Measurements from ENCODE around the gene ZNF397. TPM values are rescaled to one million over a fixed set of nuclear protein-coding genes. Genes with fewer than 3 reads are reported as not detected.

The ZNF397 gene
- total and polyA plus RNA-seq, 2 donors from 2014 or later: 15.5 to 28.6 TPM

DNA sequence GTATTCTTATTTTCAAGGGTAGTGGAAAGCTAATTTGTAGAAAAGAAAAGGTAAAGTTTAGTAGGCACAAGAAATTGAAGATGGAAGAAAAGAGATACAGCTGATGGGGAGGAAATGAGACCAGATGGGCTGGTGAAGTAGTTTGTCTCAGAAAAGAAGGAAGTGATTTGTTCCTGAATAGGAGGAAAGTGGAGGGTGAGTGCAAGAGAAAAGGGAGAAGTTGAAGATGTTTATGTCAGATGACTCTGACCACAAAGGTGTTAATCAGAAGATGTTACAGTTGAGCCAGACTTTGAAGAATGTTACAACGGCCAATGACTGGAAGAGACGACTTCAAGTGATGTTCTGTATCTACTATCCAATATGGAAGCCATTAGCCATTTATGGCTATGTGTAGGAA, 28.0 kb downstream of the ZNF397 start:
- H3K27ac ChIP-seq (ENCODE audit: low read depth in 2 of 2, low read length in 2 of 2): no peak overlapping the region
- TF ChIP-seq, protein P1, sequence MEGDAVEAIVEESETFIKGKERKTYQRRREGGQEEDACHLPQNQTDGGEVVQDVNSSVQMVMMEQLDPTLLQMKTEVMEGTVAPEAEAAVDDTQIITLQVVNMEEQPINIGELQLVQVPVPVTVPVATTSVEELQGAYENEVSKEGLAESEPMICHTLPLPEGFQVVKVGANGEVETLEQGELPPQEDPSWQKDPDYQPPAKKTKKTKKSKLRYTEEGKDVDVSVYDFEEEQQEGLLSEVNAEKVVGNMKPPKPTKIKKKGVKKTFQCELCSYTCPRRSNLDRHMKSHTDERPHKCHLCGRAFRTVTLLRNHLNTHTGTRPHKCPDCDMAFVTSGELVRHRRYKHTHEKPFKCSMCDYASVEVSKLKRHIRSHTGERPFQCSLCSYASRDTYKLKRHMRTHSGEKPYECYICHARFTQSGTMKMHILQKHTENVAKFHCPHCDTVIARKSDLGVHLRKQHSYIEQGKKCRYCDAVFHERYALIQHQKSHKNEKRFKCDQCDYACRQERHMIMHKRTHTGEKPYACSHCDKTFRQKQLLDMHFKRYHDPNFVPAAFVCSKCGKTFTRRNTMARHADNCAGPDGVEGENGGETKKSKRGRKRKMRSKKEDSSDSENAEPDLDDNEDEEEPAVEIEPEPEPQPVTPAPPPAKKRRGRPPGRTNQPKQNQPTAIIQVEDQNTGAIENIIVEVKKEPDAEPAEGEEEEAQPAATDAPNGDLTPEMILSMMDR (IDR thresholded peaks at IDR 0.05; ENCODE audit: borderline replicate concordance, extremely low read depth, insufficient read depth): no peak
- H3K36me3 ChIP-seq (ENCODE audit: control insufficient read depth in 2 of 3, insufficient read depth in 3 of 3, low read length in 3 of 3): no peaks in the 10 kb centered on the region
- no peak for DNase-seq
- FAIRE-seq: no peak
- no peaks in the 10 kb centered on the region for H3K27me3 ChIP-seq (ENCODE audit: control insufficient read depth, insufficient read depth, low read length)
- peaks cover 0 to 5% (median 0%) of the 10 kb centered on the region in 3 donors for H3K9me3 ChIP-seq (ENCODE audit: control insufficient read depth in 2 of 3, insufficient read depth in 1 of 3, low read length in 3 of 3)
- intact Hi-C loops (cut with DNase I): no loop called here
- H3K4me1 ChIP-seq (ENCODE audit: control insufficient read depth in 2 of 3, insufficient read depth in 2 of 3, low read depth in 1 of 3, low read length in 3 of 3): peaks cover 0 to 3% (median 0%) of the 10 kb centered on the region in 3 donors
- no peak overlapping the region for H3K9ac ChIP-seq (ENCODE audit: low read length in 3 of 3)
- no peak overlapping the region for H3K4me3 ChIP-seq (ENCODE audit: low read length in 3 of 3)

GRCh38 chr18:35271656-35272055, 30.8 kb downstream of the ZNF397 start:
- Histone ChIP-seq H3K4me1 (ENCODE audit: control insufficient read depth in 2 of 3, insufficient read depth in 2 of 3, low read depth in 1 of 3, low read length in 3 of 3) (peaks cover 0 to 3% (median 0%) of the 10 kb centered on the region in 3 donors), H3K9ac (ENCODE audit: low read length in 3 of 3) (no peak overlapping the region), H3K27me3 (ENCODE audit: control insufficient read depth, insufficient read depth, low read length) (no peaks in the 10 kb centered on the region), H3K27ac (ENCODE audit: low read depth in 2 of 2, low read length in 2 of 2) (no peak overlapping the region), H3K36me3 (ENCODE audit: control insufficient read depth in 2 of 3, insufficient read depth in 3 of 3, low read length in 3 of 3) (no peaks in the 10 kb centered on the region), H3K4me3 (ENCODE audit: low read length in 3 of 3) (no peak overlapping the region), H3K9me3 (ENCODE audit: control insufficient read depth in 2 of 3, insufficient read depth in 1 of 3, low read length in 3 of 3) (peaks cover 0 to 5% (median 0%) of the 10 kb centered on the region in 3 donors)
- TF ChIP-seq, protein P1 (IDR thresholded peaks at IDR 0.05; ENCODE audit: borderline replicate concordance, extremely low read depth, insufficient read depth): no peak
- no peak for FAIRE-seq
- no peak for DNase-seq
- intact Hi-C loops (cut with DNase I): no loop called here

GRCh38 chr18:35276267-35276666, 35.4 kb downstream of the ZNF397 start:
- intact Hi-C loops (cut with DNase I): no loop called here
- Histone ChIP-seq H3K27me3 (ENCODE audit: control insufficient read depth, insufficient read depth, low read length) (no peaks in the 10 kb centered on the region), H3K9me3 (ENCODE audit: control insufficient read depth in 2 of 3, insufficient read depth in 1 of 3, low read length in 3 of 3) (no peaks in the 10 kb centered on the region), H3K4me1 (ENCODE audit: control insufficient read depth in 2 of 3, insufficient read depth in 2 of 3, low read depth in 1 of 3, low read length in 3 of 3) (no peaks in the 10 kb centered on the region), H3K36me3 (ENCODE audit: control insufficient read depth in 2 of 3, insufficient read depth in 3 of 3, low read length in 3 of 3) (no peaks in the 10 kb centered on the region), H3K27ac (ENCODE audit: low read depth in 2 of 2, low read length in 2 of 2) (no peak overlapping the region), H3K4me3 (ENCODE audit: low read length in 3 of 3) (no peak overlapping the region), H3K9ac (ENCODE audit: low read length in 3 of 3) (no peak overlapping the region)
- no peak for FAIRE-seq
- TF ChIP-seq, protein P1 (IDR thresholded peaks at IDR 0.05; ENCODE audit: borderline replicate concordance, extremely low read depth, insufficient read depth): no peak
- DNase-seq: no peak

- FAIRE-seq: no peak
- no peak for DNase-seq
- no peak overlapping the region for H3K27ac ChIP-seq (ENCODE audit: low read depth in 2 of 2, low read length in 2 of 2)
- H3K4me3 ChIP-seq (ENCODE audit: low read length in 3 of 3): no peak overlapping the region
- H3K4me1 ChIP-seq (ENCODE audit: control insufficient read depth in 2 of 3, insufficient read depth in 2 of 3, low read depth in 1 of 3, low read length in 3 of 3): no peaks in the 10 kb centered on the region
- TF ChIP-seq, protein P1 (IDR thresholded peaks at IDR 0.05; ENCODE audit: borderline replicate concordance, extremely low read depth, insufficient read depth): no peak
- H3K9me3 ChIP-seq (ENCODE audit: control insufficient read depth in 2 of 3, insufficient read depth in 1 of 3, low read length in 3 of 3): no peaks in the 10 kb centered on the region
- H3K36me3 ChIP-seq (ENCODE audit: control insufficient read depth in 2 of 3, insufficient read depth in 3 of 3, low read length in 3 of 3): no peaks in the 10 kb centered on the region
- intact Hi-C loops (cut with DNase I): no loop called here
- no peak overlapping the region for H3K9ac ChIP-seq (ENCODE audit: low read length in 3 of 3)
- no peaks in the 10 kb centered on the region for H3K27me3 ChIP-seq (ENCODE audit: control insufficient read depth, insufficient read depth, low read length)
Measured at GRCh38 chr18:35277633-35278032, 36.8 kb downstream of the ZNF397 start.
